ENCODE results near the gene HIVEP3. TPM values are rescaled to one million over a fixed set of nuclear protein-coding genes. Genes with fewer than 3 reads are reported as not detected.
A peak's percentile ranks its signal among the peaks of the same experiment; 100 is the strongest.

Gene HIVEP3
- total and polyA plus RNA-seq, 4 donors: 7.0 to 14.7 (median 8.8) TPM

DNA sequence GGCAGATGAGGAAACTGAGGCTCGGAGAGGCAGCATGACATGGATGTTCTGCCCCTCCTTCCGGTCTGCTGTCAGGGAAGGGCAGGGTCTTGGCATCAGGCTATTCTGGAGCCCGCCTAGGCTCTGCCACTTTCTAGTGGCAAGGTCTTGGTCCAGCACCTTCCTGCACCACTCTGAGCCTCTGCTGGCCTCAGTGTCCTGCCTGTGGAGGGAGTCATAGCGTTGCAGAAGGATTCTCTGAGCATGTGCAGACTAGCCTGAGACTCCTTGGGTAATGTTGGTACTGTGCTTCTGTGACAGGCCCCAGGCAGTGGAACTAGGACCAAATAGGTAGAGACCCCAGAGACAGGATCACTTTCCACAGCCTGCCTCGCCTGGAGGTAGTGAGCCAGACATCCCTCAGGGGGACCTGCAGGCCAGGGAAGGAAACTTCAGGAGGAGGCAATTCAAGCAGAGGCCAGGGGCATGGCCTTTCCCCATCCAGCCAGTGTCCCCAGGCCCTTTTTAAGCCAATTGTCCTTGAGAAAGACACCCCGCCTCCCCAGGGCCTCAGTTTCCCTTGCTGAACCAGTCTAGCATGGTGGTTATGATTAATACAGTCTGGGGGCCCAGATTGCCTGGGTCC is 444.9 kb downstream of the HIVEP3 start:
- H3K27me3 ChIP-seq (ENCODE audit: control insufficient read depth in 3 of 3, insufficient read depth in 3 of 3, low read length in 2 of 3): no peaks in the 10 kb centered on the region
- peak overlapping the region in 1 of 2 donors; percentile 75 for H3K27ac ChIP-seq (ENCODE audit: low read depth in 1 of 2, low read length in 1 of 2)
- no peaks in the 10 kb centered on the region for H3K9me3 ChIP-seq (ENCODE audit: control insufficient read depth in 4 of 4, insufficient read depth in 3 of 4, low read length in 3 of 4)
- no peak overlapping the region for H3K9ac ChIP-seq (ENCODE audit: insufficient read depth in 1 of 2, low read length in 2 of 2)
- H3K4me1 ChIP-seq (ENCODE audit: control insufficient read depth in 5 of 5, insufficient read depth in 5 of 5, low read length in 5 of 5): peaks cover 3 to 45% (median 30%) of the 10 kb centered on the region in 5 donors
- no peak for ATAC-seq (ENCODE audit: insufficient read depth, low FRiP score)
- no peak for TF ChIP-seq CTCF (IDR thresholded peaks at IDR 0.05; ENCODE audit: control extremely low read depth, extremely low read depth)
- H3K4me3 ChIP-seq: no peak overlapping the region
- no peak for DNase-seq
- 92 to 96% methylated on average over 6 of the region's 6 CpGs for WGBS, 2 donors
- no peaks in the 10 kb centered on the region for H3K36me3 ChIP-seq (ENCODE audit: control insufficient read depth in 4 of 4, insufficient read depth in 4 of 4, low read length in 4 of 4)

DNA sequence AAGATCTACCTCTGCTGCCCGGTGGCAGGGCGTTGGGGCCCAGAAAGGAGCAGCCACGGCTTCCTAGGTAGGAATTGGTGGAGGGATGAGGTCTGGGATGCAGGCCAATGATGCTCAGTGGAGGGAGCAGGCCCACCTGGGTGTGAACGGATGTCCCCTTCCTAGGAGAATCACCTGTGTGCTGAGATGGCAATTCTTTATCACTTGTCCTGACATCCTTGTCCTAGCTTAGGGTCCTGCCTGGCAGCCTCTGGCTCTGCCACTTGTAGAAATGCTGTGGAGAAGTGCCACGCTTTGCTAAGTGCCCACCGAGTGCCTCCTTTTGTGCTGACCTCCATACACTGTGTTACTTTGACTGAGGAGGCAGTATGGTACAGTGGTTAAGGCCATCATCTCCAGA is 447.1 kb downstream of the HIVEP3 start:
- DNase-seq (no peak), ATAC-seq (ENCODE audit: insufficient read depth, low FRiP score) (no peak)
- Histone ChIP-seq H3K36me3 (ENCODE audit: control insufficient read depth in 4 of 4, insufficient read depth in 4 of 4, low read length in 4 of 4) (no peaks in the 10 kb centered on the region), H3K4me3 (no peak overlapping the region), H3K9ac (ENCODE audit: insufficient read depth in 1 of 2, low read length in 2 of 2) (no peak overlapping the region), H3K4me1 (ENCODE audit: control insufficient read depth in 5 of 5, insufficient read depth in 5 of 5, low read length in 5 of 5) (peaks cover 3 to 29% (median 17%) of the 10 kb centered on the region in 5 donors), H3K27ac (ENCODE audit: low read depth in 1 of 2, low read length in 1 of 2) (no peak overlapping the region), H3K27me3 (ENCODE audit: control insufficient read depth in 3 of 3, insufficient read depth in 3 of 3, low read length in 2 of 3) (no peaks in the 10 kb centered on the region), H3K9me3 (ENCODE audit: control insufficient read depth in 4 of 4, insufficient read depth in 3 of 4, low read length in 3 of 4) (no peaks in the 10 kb centered on the region)
- TF ChIP-seq CTCF (IDR thresholded peaks at IDR 0.05; ENCODE audit: control extremely low read depth, extremely low read depth): no peak
- WGBS, 2 donors: 89 to 92% methylated on average over 6 of the region's 6 CpGs

GRCh38 chr1:41469706-41470105 is 449.0 kb downstream of the HIVEP3 start:
- Histone ChIP-seq H3K9ac (ENCODE audit: insufficient read depth in 1 of 2, low read length in 2 of 2) (no peak overlapping the region), H3K27me3 (ENCODE audit: control insufficient read depth in 3 of 3, insufficient read depth in 3 of 3, low read length in 2 of 3) (no peaks in the 10 kb centered on the region), H3K9me3 (ENCODE audit: control insufficient read depth in 4 of 4, insufficient read depth in 3 of 4, low read length in 3 of 4) (no peaks in the 10 kb centered on the region), H3K4me1 (ENCODE audit: control insufficient read depth in 5 of 5, insufficient read depth in 5 of 5, low read length in 5 of 5) (peaks cover 0 to 12% (median 9%) of the 10 kb centered on the region in 5 donors), H3K27ac (ENCODE audit: low read depth in 1 of 2, low read length in 1 of 2) (no peak overlapping the region), H3K4me3 (no peak overlapping the region), H3K36me3 (ENCODE audit: control insufficient read depth in 4 of 4, insufficient read depth in 4 of 4, low read length in 4 of 4) (no peaks in the 10 kb centered on the region)
- no peak for TF ChIP-seq CTCF (IDR thresholded peaks at IDR 0.05; ENCODE audit: control extremely low read depth, extremely low read depth)
- ATAC-seq (ENCODE audit: insufficient read depth, low FRiP score) (no peak), DNase-seq (no peak)
- 65 to 66% methylated on average over 5 of the region's 5 CpGs for WGBS, 2 donors
